Measurements from ENCODE around the gene ADAM22.

The ADAM22 gene

DNA sequence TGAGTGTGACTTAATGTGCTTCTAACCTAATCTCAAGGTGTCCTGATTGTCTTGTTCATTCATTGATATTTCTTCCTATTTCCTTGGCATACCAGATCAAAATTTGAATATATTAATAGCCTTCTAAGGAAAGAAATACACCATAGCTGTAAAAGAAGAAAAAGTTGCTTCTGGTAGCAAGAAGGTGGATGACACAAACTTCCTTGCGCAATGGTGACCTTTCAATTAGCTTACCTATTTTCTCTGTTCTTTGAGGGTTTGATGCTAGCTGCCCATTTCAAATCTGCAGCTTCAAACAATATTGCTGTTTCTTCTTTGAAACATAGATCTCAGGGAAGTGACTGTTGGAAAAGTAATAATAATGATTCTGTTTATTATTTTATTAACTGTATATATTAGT lies 108.8 kb downstream of the ADAM22 start:
- no peak for DNase-seq

DNA sequence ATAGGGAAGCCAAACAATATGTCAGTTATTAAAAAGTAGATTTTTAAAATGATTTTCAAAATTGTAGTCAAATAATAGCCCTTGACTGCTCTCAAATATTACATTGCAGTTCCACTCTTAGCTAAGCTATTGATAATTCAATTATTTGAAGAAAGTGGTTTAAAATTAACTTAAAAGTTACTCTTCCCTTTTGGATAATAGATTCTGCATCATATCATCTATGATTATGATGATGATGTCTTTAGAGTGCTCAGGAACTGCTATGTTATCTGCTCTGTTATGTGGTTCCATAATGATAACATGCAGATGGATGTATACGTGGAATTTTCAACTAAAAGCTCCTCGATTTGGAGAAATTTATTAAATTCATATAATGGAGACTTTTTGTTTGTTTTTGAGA lies 110.0 kb downstream of the ADAM22 start:
- no peak for DNase-seq

DNA sequence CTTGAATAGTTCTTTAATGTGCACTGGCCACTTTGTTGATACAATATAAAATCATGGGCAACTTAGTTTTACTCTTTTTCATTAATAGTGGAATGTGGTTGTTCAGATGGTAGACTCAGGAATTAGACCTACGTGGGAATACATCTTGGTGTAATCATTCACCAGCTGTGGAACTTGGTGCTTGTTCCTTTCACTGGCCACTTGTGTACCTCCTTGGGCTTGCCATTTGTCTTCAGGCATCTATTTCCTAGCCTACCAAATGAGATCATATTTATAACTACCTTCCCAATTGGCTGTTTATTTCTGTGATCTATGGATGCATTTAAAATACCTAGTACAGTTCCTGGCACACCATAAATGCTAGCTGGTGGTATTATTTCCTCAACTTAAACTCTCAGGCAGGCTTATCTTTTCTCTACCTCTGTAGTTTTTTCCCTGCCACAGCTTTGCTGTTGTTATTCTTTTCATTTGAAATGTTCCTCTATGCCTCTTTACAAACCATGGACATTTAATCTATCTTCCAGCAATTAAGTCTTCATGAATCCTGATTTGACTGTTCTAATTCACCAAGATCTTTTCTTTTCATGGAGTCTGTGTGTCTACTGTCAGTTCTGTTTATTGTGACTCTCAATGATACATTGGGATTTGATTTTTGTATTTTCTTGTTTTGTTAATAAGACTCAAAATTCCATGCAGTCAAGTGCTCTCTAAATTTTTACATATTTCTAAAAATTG lies 113.0 kb downstream of the ADAM22 start:
- no peak for DNase-seq

DNA sequence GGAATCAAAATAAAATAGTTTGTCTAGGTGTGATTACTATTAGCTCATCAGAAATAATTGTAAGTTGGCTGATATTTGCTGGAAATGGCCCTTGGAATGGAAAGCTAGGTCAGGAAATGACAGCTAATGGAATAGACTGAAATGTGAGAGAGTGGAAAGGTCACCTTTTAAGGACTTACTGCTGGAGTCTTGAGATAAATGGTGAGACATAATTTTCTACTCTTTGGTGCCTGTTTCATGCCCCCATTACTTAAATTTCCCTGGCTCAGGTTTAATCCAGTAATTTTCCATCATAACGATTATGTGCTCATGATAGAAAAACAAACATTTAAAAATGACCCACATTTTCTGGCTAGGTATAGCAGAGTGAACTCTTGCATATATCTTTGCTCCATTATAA lies 123.6 kb downstream of the ADAM22 start:
- DNase-seq = no peak

GRCh38 chr7:88062238-88062637 lies 128.2 kb downstream of the ADAM22 start:
- no peak for DNase-seq

DNA sequence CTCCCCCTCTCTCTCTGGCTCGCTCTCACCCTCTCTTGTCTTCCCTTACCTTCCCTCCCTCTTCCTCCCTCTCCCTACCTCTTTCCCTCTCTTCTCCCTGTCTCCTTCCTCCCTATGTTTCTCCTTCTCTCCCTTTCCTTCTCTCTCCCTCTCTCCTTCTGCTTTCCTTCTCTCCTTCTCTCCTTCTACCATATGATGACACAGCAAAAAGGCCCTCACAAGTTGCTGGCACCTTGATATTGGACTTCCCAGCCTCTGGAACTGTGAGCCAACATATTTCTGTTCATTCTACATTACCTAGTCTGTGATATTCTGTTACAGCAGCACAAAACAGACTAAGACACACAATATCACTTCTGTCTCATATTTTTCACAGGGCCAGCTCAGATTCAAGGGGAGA lies 135.0 kb downstream of the ADAM22 start:
- no peak for DNase-seq

DNA sequence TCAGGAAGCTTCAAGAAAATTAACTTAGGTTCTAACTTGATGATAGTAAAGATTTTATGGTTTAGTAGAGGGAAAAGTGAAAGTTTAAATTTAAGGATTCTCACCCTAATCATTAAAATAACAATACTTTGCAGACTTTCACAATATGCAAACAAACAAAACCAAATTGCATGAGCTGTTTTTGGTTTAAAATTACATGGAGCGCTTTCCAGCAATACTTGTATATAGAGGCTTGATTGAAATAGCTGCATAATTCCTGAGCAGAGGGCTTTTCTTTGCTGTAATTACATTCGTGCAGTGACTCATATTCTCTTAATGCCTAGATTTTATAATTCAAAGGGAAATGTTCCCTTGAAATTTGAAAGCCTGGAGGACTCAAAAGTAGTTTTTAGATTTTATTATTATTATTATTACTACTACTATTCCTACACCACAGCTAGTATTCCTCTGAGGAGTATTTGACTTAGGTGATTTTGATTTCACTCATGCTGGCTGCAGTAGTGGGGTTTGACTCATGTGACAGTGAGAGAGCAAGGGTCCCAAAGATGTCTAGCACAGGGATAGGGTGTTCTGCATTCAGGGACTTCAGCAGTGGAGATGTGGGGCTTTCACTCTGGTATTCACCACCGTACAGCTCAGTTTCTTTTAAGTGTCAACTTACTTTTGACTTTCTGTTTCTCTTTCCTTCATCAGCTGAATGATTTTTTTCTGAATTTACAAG lies 138.1 kb downstream of the ADAM22 start:
- no peak for DNase-seq

- no peak for DNase-seq
Observed at GRCh38 chr7:88072715-88073055, 138.6 kb downstream of the ADAM22 start.

DNA sequence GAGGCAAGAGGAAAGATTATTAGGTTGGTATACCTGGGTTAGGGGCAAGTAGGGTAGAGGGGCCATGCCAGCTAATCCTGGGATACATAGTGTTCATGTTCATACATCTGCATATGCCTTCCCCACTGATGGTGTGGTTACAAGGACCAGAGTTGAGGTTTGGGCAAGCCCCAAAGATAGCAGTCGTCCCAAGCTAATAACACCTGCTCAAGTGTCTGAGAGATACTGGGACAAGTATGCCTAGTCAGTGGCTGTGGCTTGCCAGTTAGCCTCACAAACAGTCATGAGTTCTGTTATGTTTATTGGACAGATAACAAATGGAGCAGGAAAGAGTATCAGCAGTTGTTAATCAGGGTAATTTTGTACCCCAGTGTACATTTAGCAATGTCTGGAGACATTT lies 139.6 kb downstream of the ADAM22 start:
- DNase-seq = no peak

DNA sequence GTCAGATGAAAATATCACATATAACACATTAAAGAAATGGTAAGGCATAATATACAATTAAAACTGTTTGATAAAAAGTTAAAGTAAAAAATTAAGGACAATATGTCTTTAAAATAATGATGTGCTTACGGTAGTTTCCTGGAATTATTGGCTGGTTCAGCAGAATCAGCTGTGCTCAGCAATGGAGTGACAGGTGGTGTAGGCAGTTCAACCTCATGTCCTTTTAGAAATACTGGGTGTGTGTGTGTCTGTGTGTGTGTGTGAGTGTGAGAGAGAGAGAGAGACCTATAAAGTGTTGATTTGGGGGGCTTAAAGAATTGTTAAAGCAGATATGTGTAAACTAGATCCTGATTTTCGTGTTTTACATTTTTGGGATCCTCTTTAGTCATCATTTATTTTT lies 141.2 kb downstream of the ADAM22 start:
- DNase-seq = no peak

- no peak for DNase-seq
Observed at GRCh38 chr7:88083883-88084282, 149.8 kb downstream of the ADAM22 start.

- DNase-seq = no peak
Observed at GRCh38 chr7:88089561-88089960, 155.5 kb downstream of the ADAM22 start.

- no peak for DNase-seq
Observed at GRCh38 chr7:88090240-88090639, 156.2 kb downstream of the ADAM22 start.

DNA sequence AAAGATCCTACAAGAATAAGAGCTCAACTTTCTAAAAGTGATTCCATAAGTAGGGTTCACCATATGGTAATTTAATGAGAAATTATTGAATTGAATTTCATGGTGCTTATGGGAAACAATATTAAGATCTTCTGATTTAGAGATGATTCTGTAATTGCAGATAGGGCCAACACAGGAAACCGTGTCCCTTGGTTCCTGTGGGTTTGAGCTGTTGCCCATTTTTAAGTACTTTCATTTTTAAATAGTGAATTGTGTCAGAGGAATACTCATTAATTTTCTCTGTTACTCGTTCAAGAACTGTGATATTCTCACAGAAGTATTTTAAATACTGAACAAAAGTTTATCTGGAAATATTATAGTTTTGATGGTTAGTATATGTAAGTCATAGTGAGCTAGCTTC lies 156.6 kb downstream of the ADAM22 start:
- no peak for DNase-seq

DNA sequence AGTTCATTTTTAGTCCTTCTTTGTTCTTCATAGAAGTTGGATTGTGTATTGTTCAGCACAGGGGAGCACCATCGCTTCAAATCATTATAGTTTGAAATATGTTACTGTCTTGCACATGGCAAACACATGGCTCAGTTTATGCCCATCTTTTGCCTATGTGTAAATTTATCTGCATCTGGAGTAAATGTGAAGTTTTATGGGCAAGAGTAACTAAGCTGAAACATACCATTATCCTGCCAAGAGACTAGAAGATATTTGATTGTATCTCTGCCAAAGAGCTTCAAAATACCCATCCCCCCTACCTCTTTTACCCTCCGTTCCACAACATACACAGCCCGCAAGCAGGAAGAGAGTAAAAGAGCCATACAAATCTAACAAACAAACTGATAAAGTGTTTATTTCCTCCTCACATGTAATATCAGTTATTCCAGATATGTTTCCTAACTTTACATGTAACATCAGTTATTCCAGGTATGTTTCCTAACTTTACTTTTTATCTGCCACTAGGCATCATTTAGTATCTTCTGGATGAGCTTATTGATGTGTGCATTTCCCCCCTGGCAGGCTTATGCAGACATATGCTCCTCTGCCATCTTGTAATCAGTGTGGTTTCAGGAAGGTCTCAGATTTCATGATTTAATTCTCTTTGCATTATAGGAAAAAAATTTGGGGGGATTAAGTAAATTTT lies 158.1 kb downstream of the ADAM22 start:
- DNase-seq = peak; percentile 45 to 49

DNA sequence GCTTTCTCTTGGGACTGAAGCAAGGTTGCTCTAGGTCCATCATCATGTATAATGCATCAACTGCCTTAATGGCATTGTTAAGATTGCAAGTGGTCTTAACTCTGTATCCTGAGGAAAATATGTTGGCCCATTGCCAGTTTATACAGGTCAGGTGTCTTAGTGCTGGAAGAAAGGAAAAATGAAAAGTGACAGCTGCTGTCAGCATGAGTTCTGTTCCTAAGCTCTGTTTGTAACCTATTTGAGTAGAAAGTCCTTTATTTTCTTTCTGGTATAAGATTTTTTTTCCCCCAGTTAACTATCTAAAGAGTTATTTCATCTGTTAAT lies 158.6 kb downstream of the ADAM22 start:
- peak; percentile 45 to 49 for DNase-seq

GRCh38 chr7:88101769-88102168 lies 167.7 kb downstream of the ADAM22 start:
- DNase-seq = no peak

GRCh38 chr7:88102675-88103074 lies 168.6 kb downstream of the ADAM22 start:
- no peak for DNase-seq

DNA sequence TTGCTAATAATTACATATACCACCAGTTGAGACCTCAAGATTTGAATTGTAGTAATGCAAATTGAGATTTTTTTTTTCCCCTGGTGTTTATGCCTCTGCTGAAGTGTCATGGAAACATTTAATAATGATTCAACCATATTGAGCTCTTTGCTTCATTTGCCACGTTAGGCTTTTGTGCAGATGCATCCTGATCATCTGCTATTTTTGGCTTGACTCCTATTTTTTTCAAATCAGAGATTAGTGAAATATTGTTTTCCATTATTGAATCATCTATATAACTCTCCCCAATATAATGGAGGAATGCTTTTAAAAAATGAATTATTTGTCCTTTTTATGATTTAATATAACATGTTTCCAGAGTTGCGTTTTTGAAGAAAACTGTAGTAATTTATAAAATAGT lies 170.7 kb downstream of the ADAM22 start:
- DNase-seq = no peak

DNA sequence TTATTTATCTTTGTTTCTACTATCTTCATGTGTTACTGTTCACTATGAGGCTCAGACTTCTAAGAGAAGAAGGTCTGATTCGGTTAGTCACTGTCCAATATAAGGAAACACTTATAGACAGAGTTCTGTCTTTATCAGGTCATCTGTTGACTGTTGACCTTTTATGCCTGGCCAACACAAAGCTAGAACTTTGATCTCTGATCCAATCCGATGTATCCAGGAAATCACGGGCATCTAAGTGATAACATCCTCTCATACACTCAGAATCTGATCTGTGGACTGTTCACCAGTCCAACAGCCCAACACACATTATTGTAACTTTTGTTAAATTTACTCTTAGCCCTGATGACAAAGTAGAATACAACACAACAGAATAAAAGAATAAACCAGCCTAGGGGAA lies 171.2 kb downstream of the ADAM22 start:
- no peak for DNase-seq

DNA sequence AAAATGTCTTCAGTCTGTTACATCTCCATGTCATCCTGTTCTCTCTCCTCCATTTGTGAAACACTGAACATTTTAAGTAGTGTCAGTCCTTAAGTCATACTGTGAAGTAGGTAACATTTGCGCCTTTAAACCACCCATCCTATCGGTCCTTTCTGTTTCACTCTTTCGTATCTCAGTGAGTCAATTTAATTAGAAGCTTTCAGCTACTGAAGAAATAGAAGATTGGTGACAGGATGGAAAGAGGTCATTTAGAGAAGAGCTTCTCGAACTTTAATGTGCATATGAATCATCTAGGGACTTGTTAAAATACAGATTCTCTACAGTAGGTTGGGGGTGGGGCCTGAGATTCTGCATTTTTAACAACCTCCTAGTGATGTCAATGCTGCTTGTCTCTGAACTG lies 172.4 kb downstream of the ADAM22 start:
- no peak for DNase-seq

GRCh38 chr7:88109612-88110011 lies 175.6 kb downstream of the ADAM22 start:
- no peak for DNase-seq

DNA sequence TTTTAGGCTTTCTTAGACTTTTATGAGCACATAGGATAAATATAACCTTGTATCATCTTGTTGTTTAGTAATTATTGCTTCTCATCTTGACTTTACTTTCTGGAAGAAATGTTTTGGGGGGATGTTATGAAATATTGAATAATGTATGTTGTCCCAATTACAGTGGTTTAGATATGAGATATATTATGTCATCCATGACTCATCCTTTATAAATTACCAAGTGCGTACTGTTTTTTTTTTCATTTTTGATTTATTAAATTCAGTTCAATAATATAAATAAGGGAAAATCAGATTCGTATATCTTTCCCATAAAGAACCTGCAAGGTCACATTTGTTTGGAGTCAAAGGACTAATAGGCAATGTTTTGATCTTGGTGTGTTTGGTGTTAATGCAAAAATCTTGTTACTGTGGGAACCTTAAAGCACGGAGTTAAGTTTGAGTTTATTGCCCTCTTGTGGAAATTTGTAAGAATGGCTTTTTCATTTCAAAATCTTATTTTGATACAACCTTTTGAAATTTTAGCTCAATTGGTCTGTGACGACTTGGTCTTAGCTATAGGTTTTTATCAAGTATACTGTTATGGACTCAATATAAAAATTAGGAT lies 177.2 kb downstream of the ADAM22 start:
- no peak for DNase-seq

DNA sequence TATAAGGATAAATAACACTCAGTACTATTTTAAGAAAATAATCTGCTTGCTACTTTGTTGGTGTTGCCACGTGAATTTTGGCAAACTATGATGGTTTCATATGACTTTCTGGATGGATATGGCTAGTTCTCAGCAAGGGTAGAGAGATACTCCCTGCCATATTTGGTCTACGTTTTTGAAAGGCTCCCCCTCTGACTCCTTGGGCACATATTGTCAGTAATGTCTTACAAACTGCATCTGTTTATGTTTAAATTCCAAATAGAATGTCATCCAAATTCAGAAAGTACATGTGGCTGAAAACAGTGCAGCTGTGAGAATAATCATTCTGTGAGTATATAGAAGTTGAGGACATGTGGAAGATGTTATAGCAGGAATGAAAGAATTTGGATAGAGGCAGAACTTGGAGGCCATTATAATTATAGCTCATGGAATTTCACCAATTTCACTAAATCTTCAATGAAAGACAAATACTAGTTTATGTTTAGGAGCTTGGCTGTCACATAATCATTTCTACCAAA lies 178.0 kb downstream of the ADAM22 start:
- no peak for DNase-seq
